NCI-H748 (cell line): ENCODE data around the gene MRPL49.
"Not testable (repeated sequence)": the region's sequence is repeated elsewhere in the genome, so short reads cannot be mapped to it uniquely, and the experiment has no call there.

Experiments used
- DNase-seq: peaks from one replicate; lab custom pipeline; 2025; ENCODE audit not compliant: unreplicated experiment; lab: John Stamatoyannopoulos, UW

MRPL49 gene

GRCh38 chr11:65165410-65166317, 43.5 kb downstream of the MRPL49 start:
- DNase-seq: no peak

DNA sequence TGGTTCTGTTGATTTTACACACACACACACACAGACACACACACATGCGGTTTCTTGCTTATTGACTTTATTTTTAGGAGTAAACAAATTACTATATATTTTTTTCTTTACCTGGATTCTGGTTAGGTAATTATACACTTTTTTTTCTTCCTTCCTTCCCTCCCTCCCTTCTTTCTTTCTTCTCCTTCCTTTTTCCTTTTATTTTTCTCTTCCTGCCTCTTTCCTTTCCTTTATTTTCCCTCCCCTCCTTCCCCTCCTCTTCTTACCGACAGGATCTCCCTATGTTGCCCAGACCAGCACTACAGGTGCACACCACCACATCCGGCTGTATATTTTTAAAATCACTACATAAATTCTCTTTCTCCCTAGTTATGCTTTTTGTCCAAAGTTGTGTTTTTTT, 44.8 kb downstream of the MRPL49 start:
- DNase-seq: no peak

DNA sequence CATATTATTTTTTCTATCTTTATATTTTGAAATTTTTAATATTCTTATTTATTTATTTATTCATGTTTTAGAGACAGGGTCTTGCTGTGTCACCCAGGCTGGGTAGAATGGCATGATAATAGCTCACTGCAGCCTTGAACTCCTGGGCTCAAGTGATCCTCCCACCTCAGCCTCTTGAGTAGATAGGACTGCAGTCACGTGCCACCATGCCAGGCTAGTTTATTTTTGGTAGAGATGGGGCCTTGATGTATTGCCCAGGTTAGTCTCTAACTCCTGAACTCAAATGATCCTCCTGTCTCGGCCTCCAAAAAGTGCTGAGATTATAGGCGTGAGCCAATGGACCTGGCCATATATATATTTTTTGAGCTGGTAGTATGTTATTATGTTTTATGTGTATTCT, 45.5 kb downstream of the MRPL49 start:
- no peak for DNase-seq

- DNase-seq: no peak
Observed at GRCh38 chr11:65169164-65169641, 47.1 kb downstream of the MRPL49 start.

DNA sequence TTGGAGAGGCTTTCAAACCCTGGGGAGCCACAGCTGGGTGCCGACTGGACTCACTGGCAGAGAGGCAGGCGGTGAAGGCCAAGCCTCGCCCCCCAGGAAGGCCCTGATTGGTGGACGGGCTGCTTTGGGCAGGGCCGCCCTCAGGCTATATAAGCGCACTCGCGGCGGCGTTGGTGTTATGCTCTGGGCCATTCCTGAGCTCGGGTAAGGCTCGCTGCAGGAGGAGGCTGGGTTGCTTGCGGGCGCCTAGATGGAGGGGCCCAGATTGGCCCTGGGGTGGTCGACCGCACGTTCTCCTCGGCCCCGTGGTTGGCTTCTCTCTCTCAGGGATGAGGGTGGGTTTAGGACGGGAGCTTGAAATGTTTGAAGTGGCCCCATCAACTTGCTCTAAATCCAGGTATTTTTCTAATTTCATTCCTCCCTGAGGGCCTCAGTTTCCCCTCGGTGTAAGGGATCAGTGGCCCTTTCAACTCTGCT, 48.0 kb downstream of the MRPL49 start, which contains the start of gene SPDYC:
Gene SPDYC (plus strand): TSS at position 176 of the 477 bp plus-strand sequence. CDS start 1,125 bp downstream, outside the sequence.
- no peak for DNase-seq

DNA sequence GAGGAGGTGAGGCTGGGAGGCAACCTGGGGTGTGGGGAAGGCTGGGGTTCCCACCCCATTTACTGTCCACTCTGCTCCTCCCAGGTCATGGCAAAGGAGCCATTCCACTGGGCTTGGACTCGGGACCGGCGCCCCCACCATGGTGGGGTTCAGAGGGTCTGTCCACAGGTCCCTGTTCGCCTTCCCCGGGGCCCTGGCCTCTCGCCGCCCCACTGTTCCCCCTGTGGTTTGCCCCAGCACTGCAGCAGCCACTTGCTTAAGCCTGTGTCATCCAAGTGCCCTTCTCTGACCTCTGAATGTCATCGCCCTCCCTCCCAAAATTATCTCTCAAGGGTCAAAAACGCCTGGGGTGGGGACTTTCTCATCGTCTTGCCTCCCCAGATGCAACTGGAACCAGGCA, 50.5 kb downstream of the MRPL49 start:
- DNase-seq: no peak

GRCh38 chr11:65174571-65175010, 52.5 kb downstream of the MRPL49 start:
- not testable (repeated sequence) for DNase-seq
